Upper lobe of left lung (tissue), 4 donors: Measurements from ENCODE around the gene EXOC4.

Source experiments
- CTCF ChIP-seq, 6 experiments: fragments of 450-650 bp in 4 of 6; fragments of 200-600 bp in 2 of 6; sonication (generic) in 2 of 6; IDR thresholded peaks; one replicate each; pipeline ENCODE4 v1.5.1; 2016 to 2019; ENCODE audit warnings: antibody characterized with exemption in 6 of 6
- EP300 ChIP-seq, 4 donors: sonication (generic); formaldehyde crosslinking; IDR thresholded peaks; one replicate each; pipeline ENCODE4 v1.5.1; 2017; ENCODE audit warnings: antibody characterized with exemption in 4 of 4, control low read depth in 2 of 4
- POLR2A ChIP-seq, 4 donors: fragments of 450-650 bp; IDR thresholded peaks; one replicate each; pipeline ENCODE4 v1.5.1; 2016 to 2017; ENCODE audit warnings: antibody characterized with exemption in 4 of 4, mild to moderate bottlenecking in 2 of 4
- POLR2AphosphoS5 ChIP-seq, 2 donors: sonication (generic); formaldehyde crosslinking; IDR thresholded peaks; one replicate each; pipeline ENCODE4 v1.5.1; 2017; ENCODE audit warnings: antibody characterized with exemption in 2 of 2

DNA sequence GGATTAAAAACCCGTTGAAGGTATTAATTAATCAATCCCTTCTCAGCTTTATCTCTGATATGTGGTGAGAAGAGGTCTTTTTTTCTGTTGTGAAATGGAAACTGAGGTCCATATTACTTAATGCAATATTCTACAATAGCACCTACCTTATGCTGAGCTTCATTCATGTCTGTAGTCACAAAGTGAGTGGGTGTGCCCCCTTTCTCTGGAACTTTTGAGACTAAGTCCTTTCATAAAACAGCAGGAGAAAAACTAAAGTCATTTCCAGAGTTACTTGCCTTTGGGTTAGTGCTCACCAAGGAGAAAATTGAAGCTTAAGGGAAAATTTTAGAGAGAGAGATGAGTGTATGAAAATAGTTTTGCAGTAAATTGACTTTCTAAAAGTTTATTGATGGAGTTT is 61.2 kb downstream of the EXOC4 start:
- no peak for TF ChIP-seq POLR2AphosphoS5 (IDR thresholded peaks at IDR 0.05)
- no peak for TF ChIP-seq CTCF (IDR thresholded peaks at IDR 0.05)
- no peak for TF ChIP-seq POLR2A (IDR thresholded peaks at IDR 0.05)
- TF ChIP-seq EP300 (IDR thresholded peaks at IDR 0.05), result no peak
